GM19240 (cell line): ENCODE data around the gene MCF2L.

ENCODE experiments used
- DNase-seq: peaks from one replicate; pipeline ENCODE4 v3.0.0; 2011; ENCODE audit warnings: low spot score; ENCODE audit not compliant: insufficient read length

Gene MCF2L

DNA sequence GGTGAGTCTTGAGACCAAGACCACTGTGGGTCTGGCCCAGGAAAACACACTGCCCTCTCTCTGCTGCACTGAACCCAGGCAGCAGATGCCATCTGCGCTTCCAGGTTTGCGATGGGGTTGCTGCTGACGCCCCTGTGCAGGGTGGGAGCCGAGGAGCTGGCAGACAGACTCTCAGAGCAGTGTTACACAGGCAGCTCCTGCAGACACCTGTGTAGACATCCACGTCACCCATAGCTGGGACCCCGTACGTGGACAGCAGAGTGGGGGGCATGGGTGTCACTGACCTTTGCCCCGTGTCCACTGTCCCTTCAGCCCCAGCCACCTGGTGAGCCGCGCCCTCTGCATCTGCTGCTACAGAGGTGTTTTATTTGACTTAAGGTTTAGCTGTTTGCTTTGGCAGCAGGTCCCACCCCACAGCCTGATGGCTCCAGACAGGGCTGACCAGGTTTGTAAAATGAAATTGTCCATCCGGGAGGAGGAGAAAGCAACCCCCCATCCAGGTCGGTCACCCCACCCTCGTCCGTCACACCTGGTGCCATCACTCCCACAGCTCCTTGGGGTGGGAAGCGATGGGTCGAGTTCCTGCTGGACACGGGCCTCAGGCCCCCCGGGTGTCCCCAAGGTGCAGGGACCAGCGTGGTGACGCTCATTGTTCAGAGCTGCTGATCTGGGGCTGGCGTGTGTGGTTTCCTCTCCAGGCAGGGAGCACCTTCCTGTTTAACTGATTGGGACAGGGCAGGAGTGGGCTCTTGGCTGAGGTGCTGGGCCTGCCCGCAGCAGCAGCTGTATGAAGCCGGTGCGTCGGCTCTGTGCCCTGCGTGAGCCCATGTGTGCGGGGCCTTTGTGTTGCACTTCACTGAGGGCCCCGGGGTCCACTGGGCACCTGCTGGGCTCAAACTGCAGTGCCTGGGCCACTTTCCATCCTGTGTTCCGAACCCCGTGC lies 28.4 kb downstream of the MCF2L start:
- DNase-seq: no peak

DNA sequence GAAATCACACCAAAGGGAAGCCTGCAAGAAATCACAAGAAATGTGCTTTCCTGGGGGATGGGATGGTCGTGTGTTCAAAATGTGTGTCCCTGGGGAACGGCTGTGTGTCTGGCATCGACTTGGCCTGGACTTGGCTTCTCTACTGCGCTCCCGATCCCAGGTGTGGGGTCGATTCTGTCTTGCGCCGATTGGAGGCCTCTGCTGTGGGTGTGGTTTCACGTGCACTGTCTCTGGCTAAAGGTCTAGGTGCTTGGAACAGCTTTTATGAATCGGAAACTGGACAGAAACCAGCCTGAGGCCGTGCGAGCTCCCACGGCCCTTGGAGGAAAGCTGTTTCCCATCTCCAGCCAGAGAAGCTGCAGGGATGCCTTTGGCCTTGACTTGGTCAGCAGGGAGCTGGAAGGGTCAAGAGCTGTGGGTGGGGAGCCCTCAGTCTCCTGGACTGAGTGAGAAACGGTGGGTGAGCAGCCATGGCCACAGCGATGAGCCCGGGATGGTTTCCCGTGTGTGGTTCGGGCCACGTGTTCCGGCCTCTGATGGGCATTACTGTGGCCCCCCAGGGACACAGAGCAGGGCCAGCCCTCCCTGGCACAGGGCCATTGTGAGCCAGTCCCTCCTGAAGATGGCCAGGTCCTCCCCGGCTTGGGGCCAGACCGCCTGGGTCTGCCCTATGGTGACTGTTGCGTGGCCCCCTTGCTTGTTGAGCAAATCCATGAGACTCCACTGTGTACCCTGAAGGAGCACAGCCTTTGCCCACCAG lies 29.7 kb downstream of the MCF2L start:
- no peak for DNase-seq

DNA sequence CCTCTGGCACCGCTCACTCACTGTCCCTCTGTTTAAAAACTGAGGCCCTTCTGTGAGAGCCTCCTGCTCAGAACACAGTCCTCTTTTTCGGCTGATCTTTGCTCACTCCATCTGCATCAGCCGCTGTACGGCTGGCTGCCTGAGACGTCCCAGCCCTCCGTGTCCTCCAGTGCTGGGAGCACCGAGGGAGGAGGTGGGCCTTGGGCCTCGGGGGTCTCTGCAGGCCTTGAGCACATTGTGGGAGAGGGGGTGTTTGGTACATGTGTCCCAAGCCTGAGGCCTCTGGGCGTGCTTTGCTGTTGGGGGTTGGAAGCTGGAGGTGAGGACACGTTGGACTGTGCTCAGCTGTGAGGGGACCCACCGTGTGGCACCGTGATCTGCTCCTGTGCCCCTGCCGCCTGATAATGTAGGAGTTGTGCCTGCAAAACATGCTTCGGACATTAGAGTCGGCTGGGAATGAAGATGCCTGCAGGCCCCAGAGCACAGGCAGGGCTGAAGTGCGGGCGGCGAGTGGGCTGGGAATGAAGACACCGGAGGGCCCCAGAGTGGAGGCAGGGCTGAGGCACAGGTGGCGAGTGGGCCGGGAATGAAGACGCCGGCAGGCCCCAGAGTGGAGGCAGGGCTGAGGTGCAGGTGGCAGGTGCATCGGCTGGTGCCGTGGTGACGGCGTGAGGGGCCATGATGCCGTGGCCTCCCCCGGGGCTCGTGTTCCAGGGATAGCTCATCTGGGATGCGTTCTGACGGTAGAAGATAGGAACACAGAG lies 30.6 kb downstream of the MCF2L start:
- DNase-seq: no peak

- DNase-seq: no peak
Measured at GRCh38 chr13:113000575-113000974, 31.6 kb downstream of the MCF2L start.

GRCh38 chr13:113001241-113002140 lies 32.5 kb downstream of the MCF2L start:
- no peak for DNase-seq

GRCh38 chr13:113002206-113002912 lies 33.3 kb downstream of the MCF2L start:
- DNase-seq: no peak

DNA sequence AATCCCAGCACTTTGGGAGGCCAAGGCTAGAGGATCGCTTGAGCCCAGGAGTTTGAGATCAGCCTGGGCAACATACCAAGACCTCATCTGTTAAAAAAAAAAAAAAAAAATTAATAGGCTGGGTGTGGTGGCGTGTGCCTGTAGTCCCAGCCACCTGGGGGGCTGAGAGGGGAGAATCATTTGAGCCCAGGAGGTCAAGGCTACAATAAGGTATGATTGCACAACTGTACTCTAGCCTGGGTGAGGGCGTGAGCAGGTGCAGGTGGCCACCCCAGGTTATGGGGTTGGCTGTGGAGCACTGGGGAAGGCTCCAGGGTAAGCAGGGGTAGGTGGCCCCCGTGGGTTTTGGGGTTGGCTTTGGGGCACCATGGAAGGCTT lies 33.9 kb downstream of the MCF2L start:
- no peak for DNase-seq

- no peak for DNase-seq
Measured at GRCh38 chr13:113004126-113004525, 35.1 kb downstream of the MCF2L start.

GRCh38 chr13:113005076-113005865 lies 36.3 kb downstream of the MCF2L start:
- DNase-seq: no peak

DNA sequence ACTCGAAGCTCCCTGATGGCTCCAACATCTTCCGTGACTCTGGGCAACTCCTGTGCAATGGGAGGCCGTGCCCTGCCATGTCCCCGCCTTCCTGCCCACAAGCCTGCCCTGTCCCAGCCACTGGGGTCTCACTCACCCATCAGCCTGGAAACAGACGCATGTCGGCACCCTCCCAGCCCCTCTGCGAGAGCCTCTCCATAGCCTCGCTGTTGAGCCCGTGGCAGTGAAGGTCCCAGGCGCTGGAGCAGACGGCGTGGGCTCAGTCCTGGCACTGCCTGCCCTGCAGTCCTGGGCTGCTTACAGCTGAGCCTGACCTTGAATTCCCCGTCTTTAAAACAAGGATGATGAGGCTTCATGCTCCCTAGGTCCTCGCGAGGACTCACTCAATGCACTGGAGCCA lies 37.0 kb downstream of the MCF2L start:
- no peak for DNase-seq

DNA sequence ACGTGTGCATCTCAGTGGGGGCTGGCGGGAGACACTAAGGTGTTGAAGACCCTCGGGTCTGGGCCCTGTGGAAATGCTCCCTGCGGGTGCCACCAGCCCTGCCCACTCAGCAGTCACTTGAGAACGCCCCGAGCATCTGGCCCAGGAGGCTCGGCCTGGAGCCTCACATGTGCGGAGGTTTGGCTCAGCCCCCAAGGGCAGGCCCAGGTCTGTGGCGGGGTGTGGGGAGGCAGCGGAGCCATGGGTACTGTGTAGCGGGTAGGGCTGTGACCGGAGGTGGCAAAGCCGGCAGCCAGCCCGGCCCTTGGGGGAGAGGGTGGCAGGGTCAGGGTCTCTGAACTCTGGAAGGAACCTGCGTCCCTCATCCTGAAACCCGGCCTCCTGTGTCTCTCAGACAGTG lies 37.6 kb downstream of the MCF2L start:
- no peak for DNase-seq

DNA sequence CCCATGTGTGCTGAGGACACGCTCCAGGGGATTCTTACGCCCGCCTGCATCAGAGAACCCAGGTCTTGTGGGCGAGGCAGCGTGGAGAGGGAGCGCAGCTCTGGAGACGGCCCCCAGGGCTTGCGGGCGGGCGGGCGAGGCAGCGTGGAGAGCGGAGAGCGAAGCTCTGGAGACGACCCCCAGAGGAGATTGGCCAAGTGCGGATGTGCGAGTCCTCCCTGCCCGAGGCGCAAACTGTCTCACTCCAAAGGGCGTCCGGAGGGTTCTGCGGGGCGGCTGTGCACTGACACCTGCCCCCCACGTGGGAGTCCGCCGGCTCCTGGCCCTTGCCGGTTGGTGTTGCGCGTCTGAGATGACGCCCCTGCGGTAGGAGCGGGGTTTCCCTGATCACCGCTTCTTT lies 39.8 kb downstream of the MCF2L start:
- no peak for DNase-seq

GRCh38 chr13:113009743-113010509 lies 40.9 kb downstream of the MCF2L start:
- DNase-seq: no peak

- DNase-seq: no peak
Measured at GRCh38 chr13:113010510-113010865, 41.5 kb downstream of the MCF2L start.

DNA sequence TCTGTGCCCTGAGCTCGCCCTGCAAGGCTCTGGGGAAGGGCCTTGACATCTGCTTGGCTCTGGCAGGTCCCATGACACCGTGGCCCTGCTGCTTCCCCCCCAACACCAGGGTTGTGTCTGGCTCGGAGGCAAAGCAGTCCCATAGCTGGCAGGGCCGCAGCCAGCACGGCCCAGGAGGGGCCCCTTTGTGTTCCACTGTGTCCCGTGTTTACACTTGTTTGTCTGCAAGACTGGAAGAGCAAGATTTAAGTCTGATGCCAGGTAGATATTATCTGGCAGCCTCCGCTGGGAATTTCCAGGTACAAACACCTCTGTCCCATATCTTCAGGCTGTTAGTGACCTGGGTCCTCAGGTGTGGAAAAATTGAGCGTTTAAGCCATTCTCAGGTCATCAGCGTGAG lies 44.3 kb downstream of the MCF2L start:
- DNase-seq: no peak

GRCh38 chr13:113013878-113014751 lies 45.1 kb downstream of the MCF2L start:
- no peak for DNase-seq
